8988T (cell line): ENCODE data around the gene PCNX2.
"Not testable (repeated sequence)": the region's sequence is repeated elsewhere in the genome, so short reads cannot be mapped to it uniquely, and the experiment has no call there.

Experiments used
- DNase-seq: peaks from one replicate; pipeline ENCODE4 v3.0.0; 2011

The PCNX2 gene

GRCh38 chr1:233005156-233005555 is 290.4 kb downstream of the PCNX2 start:
- no peak for DNase-seq

GRCh38 chr1:233004451-233004850 is 291.1 kb downstream of the PCNX2 start:
- no peak for DNase-seq

- DNase-seq = not testable (repeated sequence)
Observed at GRCh38 chr1:233003638-233004037, 291.9 kb downstream of the PCNX2 start.

GRCh38 chr1:232999956-233000625 is 295.4 kb downstream of the PCNX2 start:
- DNase-seq = no peak

GRCh38 chr1:232998646-232999045 is 296.9 kb downstream of the PCNX2 start:
- no peak for DNase-seq

DNA sequence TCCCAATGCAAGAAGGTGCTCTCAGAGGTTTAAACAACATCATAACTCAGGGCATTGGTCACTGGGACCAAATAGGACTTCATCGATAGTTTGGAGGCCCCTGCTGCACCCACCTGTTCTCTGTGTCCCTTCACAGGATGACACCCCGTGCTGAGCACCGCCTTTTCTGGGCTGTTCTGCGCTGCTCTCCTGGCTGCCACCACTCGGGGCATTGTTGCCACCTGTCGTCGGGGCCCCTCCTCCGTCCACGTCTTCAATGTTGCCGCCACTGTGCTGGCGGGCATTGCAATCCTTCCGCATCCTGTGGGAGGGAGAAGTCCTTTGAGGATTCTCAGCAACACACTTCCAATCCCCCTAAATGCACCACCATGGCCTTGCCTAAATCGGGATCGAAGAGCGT is 297.4 kb downstream of the PCNX2 start:
- DNase-seq = no peak

GRCh38 chr1:232996143-232996542 is 299.4 kb downstream of the PCNX2 start:
- no peak for DNase-seq

GRCh38 chr1:232995189-232995588 is 300.3 kb downstream of the PCNX2 start:
- no peak for DNase-seq

GRCh38 chr1:232993555-232993954 is 302.0 kb downstream of the PCNX2 start:
- DNase-seq = no peak

DNA sequence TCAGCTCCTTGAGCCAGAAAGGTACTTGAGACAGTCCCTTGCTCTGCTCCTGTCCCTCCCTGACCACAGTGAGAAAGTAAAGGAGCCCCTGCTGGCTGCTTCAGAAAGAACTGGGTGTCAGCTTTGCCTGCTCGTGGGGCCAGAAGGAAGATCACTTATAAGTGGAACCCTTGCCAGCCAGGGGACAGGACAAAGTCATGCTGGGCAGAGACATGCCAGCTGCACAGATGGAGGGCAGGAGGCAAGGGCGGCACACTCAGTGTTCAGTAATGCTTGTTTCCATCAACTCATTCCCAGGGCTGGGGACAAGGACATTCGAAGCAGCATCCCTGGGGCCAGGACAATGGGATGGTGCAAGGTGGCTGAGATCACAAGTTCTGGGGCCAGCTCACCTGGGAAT is 303.3 kb downstream of the PCNX2 start:
- DNase-seq = no peak

- no peak for DNase-seq
Observed at GRCh38 chr1:232991238-232991637, 304.3 kb downstream of the PCNX2 start.

- no peak for DNase-seq
Observed at GRCh38 chr1:232990176-232991128, 305.1 kb downstream of the PCNX2 start.

DNA sequence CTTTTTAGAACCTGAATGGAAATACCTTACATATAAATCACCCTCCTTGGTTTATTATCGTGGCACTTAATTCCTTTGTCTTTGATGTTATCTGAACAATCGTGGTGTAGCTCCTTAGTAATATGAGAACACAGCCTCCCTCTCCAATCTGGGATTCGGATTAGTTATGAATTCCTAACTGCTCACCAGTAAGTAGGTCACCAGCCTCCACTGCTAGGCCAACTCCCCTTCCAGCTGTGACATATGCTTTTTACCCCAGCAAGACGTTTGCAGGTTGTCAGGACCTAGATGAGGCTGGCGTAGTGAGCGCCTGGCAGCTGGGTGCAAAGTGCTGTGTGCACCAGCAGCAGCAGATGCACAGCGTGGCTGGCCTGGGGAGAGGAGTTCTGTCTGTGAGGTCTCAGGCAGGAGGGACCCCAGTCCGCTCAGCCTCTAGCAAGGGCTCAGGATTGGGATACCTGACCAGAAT is 306.9 kb downstream of the PCNX2 start:
- DNase-seq = no peak

- no peak for DNase-seq
Observed at GRCh38 chr1:232987774-232988140, 307.8 kb downstream of the PCNX2 start.

GRCh38 chr1:232987046-232987773 is 308.3 kb downstream of the PCNX2 start:
- DNase-seq = no peak

DNA sequence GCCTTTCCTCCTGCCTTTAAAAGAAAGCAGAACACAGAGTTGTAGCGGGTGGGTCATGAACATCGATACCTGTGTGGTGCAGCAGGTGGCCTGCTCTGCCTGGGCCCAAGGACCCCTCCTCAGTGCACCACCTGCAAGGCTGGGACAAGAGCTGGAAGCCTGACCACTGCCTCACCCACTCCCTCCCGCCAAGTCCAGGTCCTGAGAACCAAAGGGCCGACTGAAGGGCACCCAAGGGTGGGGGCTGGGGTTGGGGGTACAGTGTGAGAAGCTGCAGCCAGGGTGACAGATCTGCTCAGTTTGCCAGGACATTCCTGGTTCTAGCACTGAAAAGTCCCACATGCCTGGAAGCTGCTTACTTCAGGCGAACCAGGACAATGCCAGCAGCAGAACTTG is 309.0 kb downstream of the PCNX2 start:
- DNase-seq = no peak

DNA sequence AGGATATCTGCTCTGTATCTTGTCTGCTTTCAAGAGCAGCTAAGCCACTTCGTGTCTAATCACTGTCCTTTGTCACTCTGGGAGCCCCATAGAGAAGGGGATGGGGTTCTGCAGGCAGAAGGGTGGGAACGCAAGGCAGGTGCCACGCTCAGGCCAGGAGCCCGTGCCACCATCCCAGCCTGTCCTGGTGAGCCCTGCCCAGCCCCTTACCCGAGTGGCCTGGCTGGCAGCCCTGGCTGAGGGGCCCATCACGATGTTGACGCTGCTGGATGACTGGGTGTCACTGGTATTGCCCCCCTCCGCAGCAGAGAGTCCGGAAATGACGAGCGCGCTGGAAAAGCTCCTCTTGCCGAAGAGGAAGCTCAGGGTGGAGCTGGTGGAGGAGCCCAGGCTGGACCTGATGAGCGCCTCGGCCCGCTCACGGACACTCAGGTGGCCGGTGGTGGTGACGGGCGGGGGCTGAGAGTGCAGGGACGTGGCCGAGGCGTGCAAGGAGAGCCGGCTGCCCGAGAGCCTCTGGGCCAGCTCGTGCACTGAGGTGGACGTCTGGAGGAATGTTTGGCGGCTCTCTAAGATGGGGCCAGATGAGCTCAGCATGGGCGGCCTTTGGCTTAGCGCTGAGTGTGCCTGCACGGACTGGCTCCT is 309.5 kb downstream of the PCNX2 start:
- DNase-seq = no peak

DNA sequence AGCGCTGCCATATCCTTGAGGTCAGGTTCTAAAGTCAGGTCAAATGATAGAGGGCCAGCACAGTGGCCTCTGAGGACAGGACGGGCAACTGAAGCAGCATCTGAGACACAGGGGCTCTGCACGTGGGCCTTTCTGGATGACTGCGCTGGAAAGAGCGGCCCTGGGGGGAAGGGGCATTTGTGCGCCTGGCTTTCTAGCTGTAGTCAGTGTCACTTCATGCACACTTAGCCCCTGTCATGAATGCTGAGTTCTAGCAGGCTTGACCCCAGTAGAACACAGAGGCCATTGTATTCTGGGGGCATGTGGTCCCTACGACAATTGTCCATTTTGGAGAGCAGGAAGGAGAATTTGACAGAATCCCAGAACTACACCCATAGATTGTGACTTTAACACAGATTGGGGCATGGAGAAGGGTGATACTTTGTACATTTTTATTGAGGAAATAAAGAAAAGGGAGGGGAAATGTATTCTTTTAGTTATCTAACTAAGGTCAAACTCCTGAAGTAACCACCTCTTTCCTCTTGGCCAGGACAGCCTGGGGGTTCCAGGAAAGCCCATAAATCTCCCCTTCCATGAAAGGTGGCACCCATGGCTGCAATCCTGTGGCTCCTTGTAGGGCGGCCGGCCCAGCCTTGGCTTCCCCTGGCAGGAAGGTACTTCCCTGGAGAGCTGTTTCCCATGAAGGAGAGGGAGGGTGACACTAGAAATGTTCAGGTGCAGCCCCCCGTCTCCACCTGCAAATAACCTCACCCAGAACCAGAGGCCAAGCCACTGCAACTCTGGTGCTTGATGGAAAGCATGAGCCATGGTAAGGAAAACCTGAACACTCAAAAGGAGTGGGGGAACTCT is 310.7 kb downstream of the PCNX2 start:
- no peak for DNase-seq

- DNase-seq = no peak
Observed at GRCh38 chr1:232983817-232984567, 311.5 kb downstream of the PCNX2 start.

DNA sequence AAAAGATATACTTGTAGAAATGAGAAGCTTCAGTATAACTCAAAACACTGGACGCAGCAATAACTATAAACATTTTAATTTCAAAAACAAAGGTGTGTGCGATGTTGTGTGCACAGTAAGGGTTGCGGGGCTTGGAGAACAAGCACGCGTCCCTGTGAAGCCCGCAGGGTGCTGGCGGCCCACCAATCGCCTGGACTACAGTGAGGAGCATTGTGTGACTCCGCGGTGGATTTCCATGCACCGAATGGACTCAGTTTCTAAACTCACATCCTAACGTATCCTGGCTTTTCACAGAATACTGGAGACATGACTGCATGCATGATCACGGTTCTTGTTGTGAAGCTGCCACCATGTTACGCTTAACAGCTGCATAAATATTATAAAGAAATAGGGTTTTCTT is 312.1 kb downstream of the PCNX2 start:
- DNase-seq = no peak
